K562 (cell line): ENCODE results near the gene AGPAT2. TPM values are rescaled to one million over a fixed set of nuclear protein-coding genes. Genes with fewer than 3 reads are reported as not detected.

Experiments used
- ATAC-seq: fragments of 200-7000 bp; cut with Tn5 transposase; 3 replicates; pipeline ENCODE4 v1.9.1; 2020; ENCODE audit warnings: moderate library complexity
- BruUV-seq: library from RNA; stranded (reverse); fragments of 400-500 nt; replicated peaks from 2 replicates; lab custom pipeline; 2021; lab: Mats Ljungman, UMichigan
- CTCF ChIA-PET: fragments of 300-600 bp; formaldehyde crosslinking; extraction: SDS; loops from one replicate; lab custom pipeline; 2021; ENCODE audit warnings: low intra/inter-chr PET ratio; lab: Yijun Ruan, JAX
- POLR2A ChIA-PET: fragments of 300-600, 350-650 bp; sonication (Branson Sonifier 250); formaldehyde crosslinking; extraction: SDS; loops from one replicate; lab custom pipeline; 2021; ENCODE audit warnings: antibody characterized with exemption, inconsistent platforms; lab: Yijun Ruan, JAX
- DNase-seq, 4 experiments: peaks; one replicate each; pipeline versions ENCODE4 v3.0.0 to v3.0.0-alpha.2; 2011 to 2018; ENCODE audit warnings: low spot score in 3 of 4, mixed read lengths in 3 of 4; ENCODE audit errors: extremely low read depth in 1 of 4
- FAIRE-seq: peaks from 2 replicates; lab custom pipeline; 2011; peaks lifted over from hg19 to GRCh38; lab: Jason Lieb, UNC
- H2AFZ ChIP-seq: 2 replicates; pipeline ENCODE4 v1.6.0; 2011; ENCODE audit warnings: low read depth, low read length, control low read depth, inconsistent platforms
- H3K27ac ChIP-seq: fragments of 200-600 bp; 3 replicates; pipeline ENCODE4 v1.8.0; 2011; ENCODE audit warnings: low read depth, mild to moderate bottlenecking, control low read depth, inconsistent platforms, low read length, moderate library complexity, mixed read lengths; ENCODE audit errors: extremely low read depth
- H3K27me3 ChIP-seq, 2 experiments: fragments of 300-600 bp in 1 of 2; 2 replicates in 1 of 2; 3 replicates in 1 of 2; pipeline versions ENCODE4 v1.6.0 to v1.8.0; 2011; ENCODE audit warnings: inconsistent platforms in 2 of 2, low read length in 2 of 2, mild to moderate bottlenecking in 1 of 2, mixed read lengths in 1 of 2, moderate library complexity in 1 of 2; ENCODE audit not compliant: control insufficient read depth in 2 of 2, insufficient read depth in 2 of 2
- H3K36me3 ChIP-seq: fragments of 300-600 bp; 3 replicates; pipeline ENCODE4 v1.8.0; 2011; ENCODE audit warnings: mild to moderate bottlenecking, low read length, inconsistent platforms; ENCODE audit not compliant: control insufficient read depth, insufficient read depth
- H3K4me1 ChIP-seq, 2 experiments: fragments of 200-600 bp in 1 of 2; replicated peaks in 1 of 2; 2 replicates in 1 of 2; 3 replicates in 1 of 2; pipeline versions ENCODE4 v1.5.1 to v1.8.0; 2011; ENCODE audit warnings: inconsistent platforms in 2 of 2, low read length in 2 of 2, mild to moderate bottlenecking in 1 of 2, mixed read lengths in 1 of 2, moderate library complexity in 1 of 2; ENCODE audit not compliant: control insufficient read depth in 2 of 2, insufficient read depth in 2 of 2
- H3K4me2 ChIP-seq: 2 replicates; pipeline ENCODE4 v1.6.1; 2011; ENCODE audit warnings: low read length, control low read depth, inconsistent platforms, mixed read lengths; ENCODE audit not compliant: insufficient read depth
- H3K4me3 ChIP-seq: fragments of 200-600 bp; sonication (generic), shearing (Covaris generic); 2 replicates; pipeline ENCODE4 v1.5.1; 2016; ENCODE audit warnings: control low read depth, inconsistent platforms
- H3K79me2 ChIP-seq: fragments of 200-600 bp; 3 replicates; pipeline ENCODE4 v1.8.0; 2011; ENCODE audit warnings: low read length, inconsistent platforms; ENCODE audit not compliant: control insufficient read depth, insufficient read depth
- H3K9ac ChIP-seq, 2 experiments: 2 replicates each; pipeline versions ENCODE4 v1.6.0 to v1.6.1; 2011; ENCODE audit warnings: low read depth in 2 of 2, low read length in 2 of 2, control low read depth in 1 of 2, inconsistent platforms in 1 of 2, mild to moderate bottlenecking in 1 of 2, mixed read lengths in 1 of 2; ENCODE audit not compliant: insufficient read depth in 1 of 2
- H3K9me1 ChIP-seq: one replicate; pipeline ENCODE4 v1.6.0; 2011; ENCODE audit warnings: inconsistent platforms, mild to moderate bottlenecking, low read length, moderate library complexity; ENCODE audit not compliant: control insufficient read depth, insufficient read depth
- H3K9me3 ChIP-seq: replicated peaks from 2 replicates; pipeline ENCODE4 v1.5.1; 2011; ENCODE audit warnings: low read depth, low read length, inconsistent platforms; ENCODE audit not compliant: control insufficient read depth, insufficient read depth
- H4K20me1 ChIP-seq: replicated peaks from 2 replicates; pipeline ENCODE4 v1.6.1; 2011; ENCODE audit warnings: low read length, inconsistent platforms, mixed read lengths; ENCODE audit not compliant: control insufficient read depth, insufficient read depth
- ARID2 ChIP-seq: fragments of 450-650 bp; IDR thresholded peaks from 2 replicates; pipeline ENCODE4 v1.6.1; 2017; ENCODE audit warnings: antibody characterized with exemption, mild to moderate bottlenecking
- E2F3 ChIP-seq: fragments of 250-450 bp; sonication (Bioruptor Pico); IDR thresholded peaks from 2 replicates; pipeline ENCODE4 v1.4.0; 2020; ENCODE audit warnings: mild to moderate bottlenecking
- KDM1A ChIP-seq, 2 experiments: fragments of 450-650 bp; IDR thresholded peaks; 2 replicates each; pipeline ENCODE4 v1.6.1; 2016; ENCODE audit warnings: mild to moderate bottlenecking in 2 of 2
- MAZ ChIP-seq, 2 experiments: fragments of 450-650 bp in 1 of 2; sonication (generic) in 1 of 2; formaldehyde crosslinking; IDR thresholded peaks in 1 of 2; conservative IDR thresholded peaks in 1 of 2; 2 replicates each; pipeline versions ENCODE4 v1.4.0 to v1.5.0; 2020; ENCODE audit warnings: mild to moderate bottlenecking in 1 of 2, missing genetic modification reagents in 1 of 2
- RAD21 ChIP-seq, 2 experiments: fragments of 250-450 bp in 1 of 2; fragments of 450-650 bp in 1 of 2; sonication (Bioruptor Pico) in 1 of 2; formaldehyde crosslinking in 1 of 2; IDR thresholded peaks in 1 of 2; conservative IDR thresholded peaks in 1 of 2; 2 replicates each; pipeline versions ENCODE4 v1.4.0 to v1.8.0; 2020 to 2022; ENCODE audit warnings: mild to moderate bottlenecking in 2 of 2, moderate library complexity in 1 of 2
- RB1 ChIP-seq: fragments of 450-650 bp; IDR thresholded peaks from 2 replicates; pipeline ENCODE4 v1.6.1; 2017; ENCODE audit warnings: low read depth, mild to moderate bottlenecking
- RBM15 ChIP-seq: fragments of 200-400 bp; formaldehyde crosslinking; IDR thresholded peaks from 2 replicates; pipeline ENCODE4 v1.6.1; 2018; ENCODE audit warnings: mild to moderate bottlenecking, low read length, moderate library complexity; ENCODE audit not compliant: insufficient read depth
- SMC3 ChIP-seq: conservative IDR thresholded peaks from 2 replicates; pipeline ENCODE4 v1.6.1; 2011; ENCODE audit warnings: low read depth, low read length, improper control_type of control experiment; ENCODE audit not compliant: insufficient read depth
- SPI1 ChIP-seq: IDR thresholded peaks from 2 replicates; pipeline ENCODE4 v1.6.1; 2011; ENCODE audit warnings: low read depth, low read length, control low read depth, borderline replicate concordance
- STAG1 ChIP-seq: sonication (generic); formaldehyde crosslinking; IDR thresholded peaks from 2 replicates; pipeline ENCODE4 v1.5.0; 2020; ENCODE audit warnings: missing genetic modification reagents, borderline replicate concordance
- ZBTB17 ChIP-seq: fragments of 450-650 bp; formaldehyde crosslinking; IDR thresholded peaks from 2 replicates; pipeline ENCODE4 v1.4.0; 2020; ENCODE audit warnings: mild to moderate bottlenecking
- WGBS: fragments of 100-300 bp; shearing (Covaris generic); methylation state at CpG from one replicate; pipeline ENCODE4 v1.1.6; 2016; ENCODE audit warnings: low coverage, mixed read lengths; ENCODE audit not compliant: insufficient coverage; ENCODE audit errors: missing lambda C conversion rate; 5-methylcytosine and 5-hydroxymethylcytosine counted together
- in situ Hi-C: fragments of 300-500 bp; cut with MboI; formaldehyde crosslinking; loops from 4 replicates; pipeline ENCODE4 v1.15.0; 2018; ENCODE audit warnings: inconsistent platforms, mixed read lengths
- intact Hi-C: fragments of 100-400 bp; cut with micrococcal nuclease; formaldehyde crosslinking; loops from 2 replicates; pipeline ENCODE4 v1.14.2; 2022
- polyA plus RNA-seq, 8 experiments: library from polyadenylated mRNA; depleted of rRNA in 4 of 8; stranded (reverse) in 5 of 8; unstranded in 3 of 8; fragments of >200 nt; fragmentation: Nextera tagmentation in 2 of 8; fragmentation: Illumina TruSeq in 1 of 8; extraction: Ambion mirVana in 2 of 8; extraction: Trizol in 1 of 8; gene quantifications; 2 replicates each; pipeline versions ENCODE4 v1.2.1 to v1.2.3, GENCODE V29; 2011 to 2014; ENCODE audit warnings: inconsistent platforms in 1 of 8, missing spikeins in 1 of 8
- total RNA-seq, 7 experiments: library from RNA; depleted of rRNA in 6 of 7; stranded (reverse); fragments of >200 nt in 6 of 7; fragmentation: Illumina TruSeq in 2 of 7; extraction: Trizol in 2 of 7; gene quantifications; 2 replicates each; pipeline versions ENCODE4 v1.2.1 to v1.2.3, GENCODE V29; 2011 to 2021; ENCODE audit warnings: low replicate concordance in 1 of 7
- TF ChIP-seq, protein P1 (sequence below): fragments of 200-800 bp; sonication (Bioruptor generic); IDR thresholded peaks from 2 replicates; pipeline ENCODE4 v1.6.1; 2017; ENCODE audit warnings: missing genetic modification characterization, missing compliant biosample characterization
- TF ChIP-seq, protein P2 (sequence below), 3 experiments: IDR thresholded peaks in 2 of 3; conservative IDR thresholded peaks in 1 of 3; 2 replicates each; pipeline ENCODE4 v1.5.1; 2011 to 2012; ENCODE audit warnings: low read length in 3 of 3, mild to moderate bottlenecking in 3 of 3, control low read depth in 2 of 3, improper control_type of control experiment in 1 of 3, inconsistent platforms in 1 of 3, low read depth in 1 of 3, mixed read lengths in 1 of 3, moderate library complexity in 1 of 3; ENCODE audit not compliant: insufficient read depth in 2 of 3
- TF ChIP-seq, protein P3 (sequence below): sonication (generic); formaldehyde crosslinking; IDR thresholded peaks from 2 replicates; pipeline ENCODE4 v1.8.0; 2022; ENCODE audit warnings: missing genetic modification reagents, mild to moderate bottlenecking, moderate library complexity, borderline replicate concordance

The AGPAT2 gene
- total and polyA plus RNA-seq, 9 of the 15 experiments (the other 6 are each of a cell fraction or from before 2014, with no cell fraction given) = 0.13 to 54.5 (median 23.9) TPM

DNA sequence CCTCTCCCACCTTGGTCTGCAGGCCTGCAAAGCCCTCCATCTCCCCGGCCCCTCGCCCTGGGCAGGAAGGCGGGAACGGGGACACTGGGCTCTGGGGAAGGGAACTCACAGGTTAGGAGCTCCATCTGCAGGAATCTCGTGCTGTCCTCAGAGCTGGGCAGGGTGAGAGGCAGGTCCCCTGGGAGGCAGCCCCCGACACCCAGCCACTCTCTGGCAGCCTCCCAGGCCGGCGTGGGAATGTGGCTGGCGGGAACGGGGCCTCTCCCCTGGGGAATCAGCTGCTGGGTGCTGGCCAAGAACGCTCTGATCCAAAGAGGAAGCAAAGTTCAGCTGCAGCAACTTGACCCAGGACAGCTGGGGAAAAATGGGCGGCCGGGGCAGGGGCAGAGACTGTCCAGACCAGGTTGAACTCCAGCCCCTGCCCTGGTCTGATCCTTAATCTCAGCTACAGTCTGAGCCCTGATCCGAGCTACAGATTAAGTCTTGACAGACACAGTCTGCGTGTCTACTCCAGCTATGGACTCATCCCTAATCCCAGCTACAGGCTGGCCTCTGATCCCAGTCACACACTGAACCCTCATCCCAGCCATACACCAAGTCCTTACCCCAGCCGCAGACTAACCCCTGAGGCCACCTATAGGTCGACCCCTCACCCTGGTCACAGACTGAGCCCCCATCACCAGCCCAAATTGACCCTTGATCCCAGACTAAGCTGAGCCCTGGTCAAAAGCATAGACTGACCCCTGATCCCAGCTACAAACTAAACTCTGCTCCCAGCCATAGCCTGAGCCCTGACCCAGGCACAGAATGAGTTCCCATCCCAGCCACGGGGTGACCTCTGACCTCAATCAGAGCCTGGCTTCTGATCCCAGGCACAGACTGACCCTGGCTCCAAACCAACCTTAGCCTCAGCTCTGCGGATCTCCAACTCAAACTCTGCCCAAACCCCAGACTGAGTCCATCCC lies 61.9 kb downstream of the AGPAT2 start:
- DNase-seq (peak in 3 of 4 experiments; percentile 47 to 67 (median 51)), FAIRE-seq (peak; percentile 46), ATAC-seq (peak; percentile 72)
- intact Hi-C loops = loop anchor here (10.0 kb wide), 1 partner anchor 81 kb away; the partner anchor contains the start of gene NOTCH1
- ChIA-PET POLR2A (interaction anchor here (0.6 to 1.8 kb wide), 6 partner anchors 9 to 406 kb away, joined by 3 to 5 read pairs (median 4); no protein-coding TSS in a partner anchor), CTCF (interaction anchor here (1.7 to 2.5 kb wide), 3 partner anchors 137 to 140 kb away, joined by 11 to 23 read pairs (median 12); no protein-coding TSS in a partner anchor)
- Histone ChIP-seq H2AFZ (no peak overlapping the region), H3K27ac (no peak overlapping the region), H3K9me3 (no peaks in the 10 kb centered on the region), H3K4me2 (no peak overlapping the region), H4K20me1 (peaks cover 12% of the 10 kb centered on the region; the same call in 1 of the 2 replicates), H3K4me1 (peaks cover 0 to 92% of the 10 kb centered on the region in 2 experiments; a peak in 4 of 5 replicates), H3K9me1 (no peaks in the 10 kb centered on the region), H3K79me2 (no peaks in the 10 kb centered on the region), H3K36me3 (no peaks in the 10 kb centered on the region), H3K9ac (0 out of 4 replicates have a peak overlapping the region, but pooled peaks of 1 of the 2 experiments have one; percentile 14), H3K4me3 (no peak overlapping the region), H3K27me3 (peaks cover 0 to 12% of the 10 kb centered on the region in 2 experiments; a peak in 1 of 5 replicates)
- in situ Hi-C loops = loop anchor here (5.0 to 25.0 kb wide), 2 partner anchors 133 to 288 kb away; partner anchors contain the start of gene GPSM1
- no TSS peak for BruUV-seq
- WGBS = 6% methylated on average over 19 of the region's 19 CpGs
- TF ChIP-seq STAG1 (CRISPR knock-in tag) (peak; percentile 84), RAD21 (CRISPR knock-in tag; conservative IDR thresholded peaks at IDR 0.05 in 1 of 2, IDR thresholded peaks at IDR 0.05 in 1 of 2) (peak; percentile 73 to 88), RBM15 (no peak), MAZ (CRISPR knock-in tag; conservative IDR thresholded peaks at IDR 0.05 in 1 of 2, IDR thresholded peaks at IDR 0.05 in 1 of 2) (peak in 1 of 2 experiments; percentile 14; a peak in 1 of 4 replicates), SPI1 (no peak), ARID2 (peak; percentile 87), SMC3 (peak; percentile 62), RB1 (peak; percentile 91; the same call in 1 of the 2 replicates), E2F3 (CRISPR knock-in tag) (peak; percentile 68; the same call in 1 of the 2 replicates), ZBTB17 (CRISPR knock-in tag) (no peak), KDM1A (IDR thresholded peaks at IDR 0.05) (peak; percentile 40 to 58; a peak in 3 of 4 replicates)
- TF ChIP-seq, protein P1, sequence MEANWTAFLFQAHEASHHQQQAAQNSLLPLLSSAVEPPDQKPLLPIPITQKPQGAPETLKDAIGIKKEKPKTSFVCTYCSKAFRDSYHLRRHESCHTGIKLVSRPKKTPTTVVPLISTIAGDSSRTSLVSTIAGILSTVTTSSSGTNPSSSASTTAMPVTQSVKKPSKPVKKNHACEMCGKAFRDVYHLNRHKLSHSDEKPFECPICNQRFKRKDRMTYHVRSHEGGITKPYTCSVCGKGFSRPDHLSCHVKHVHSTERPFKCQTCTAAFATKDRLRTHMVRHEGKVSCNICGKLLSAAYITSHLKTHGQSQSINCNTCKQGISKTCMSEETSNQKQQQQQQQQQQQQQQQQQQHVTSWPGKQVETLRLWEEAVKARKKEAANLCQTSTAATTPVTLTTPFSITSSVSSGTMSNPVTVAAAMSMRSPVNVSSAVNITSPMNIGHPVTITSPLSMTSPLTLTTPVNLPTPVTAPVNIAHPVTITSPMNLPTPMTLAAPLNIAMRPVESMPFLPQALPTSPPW (CRISPR knock-in tag) = no peak
- TF ChIP-seq, protein P2, sequence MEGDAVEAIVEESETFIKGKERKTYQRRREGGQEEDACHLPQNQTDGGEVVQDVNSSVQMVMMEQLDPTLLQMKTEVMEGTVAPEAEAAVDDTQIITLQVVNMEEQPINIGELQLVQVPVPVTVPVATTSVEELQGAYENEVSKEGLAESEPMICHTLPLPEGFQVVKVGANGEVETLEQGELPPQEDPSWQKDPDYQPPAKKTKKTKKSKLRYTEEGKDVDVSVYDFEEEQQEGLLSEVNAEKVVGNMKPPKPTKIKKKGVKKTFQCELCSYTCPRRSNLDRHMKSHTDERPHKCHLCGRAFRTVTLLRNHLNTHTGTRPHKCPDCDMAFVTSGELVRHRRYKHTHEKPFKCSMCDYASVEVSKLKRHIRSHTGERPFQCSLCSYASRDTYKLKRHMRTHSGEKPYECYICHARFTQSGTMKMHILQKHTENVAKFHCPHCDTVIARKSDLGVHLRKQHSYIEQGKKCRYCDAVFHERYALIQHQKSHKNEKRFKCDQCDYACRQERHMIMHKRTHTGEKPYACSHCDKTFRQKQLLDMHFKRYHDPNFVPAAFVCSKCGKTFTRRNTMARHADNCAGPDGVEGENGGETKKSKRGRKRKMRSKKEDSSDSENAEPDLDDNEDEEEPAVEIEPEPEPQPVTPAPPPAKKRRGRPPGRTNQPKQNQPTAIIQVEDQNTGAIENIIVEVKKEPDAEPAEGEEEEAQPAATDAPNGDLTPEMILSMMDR (IDR thresholded peaks at IDR 0.05 in 2 of 3, conservative IDR thresholded peaks at IDR 0.05 in 1 of 3; ENCODE audit: insufficient read depth in 2 of 3, low read depth in 1 of 3, low read length in 3 of 3) = peak; percentile 51 to 67 (median 61); a peak in 5 of 6 replicates
- TF ChIP-seq, protein P3, sequence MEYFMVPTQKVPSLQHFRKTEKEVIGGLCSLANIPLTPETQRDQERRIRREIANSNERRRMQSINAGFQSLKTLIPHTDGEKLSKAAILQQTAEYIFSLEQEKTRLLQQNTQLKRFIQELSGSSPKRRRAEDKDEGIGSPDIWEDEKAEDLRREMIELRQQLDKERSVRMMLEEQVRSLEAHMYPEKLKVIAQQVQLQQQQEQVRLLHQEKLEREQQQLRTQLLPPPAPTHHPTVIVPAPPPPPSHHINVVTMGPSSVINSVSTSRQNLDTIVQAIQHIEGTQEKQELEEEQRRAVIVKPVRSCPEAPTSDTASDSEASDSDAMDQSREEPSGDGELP (CRISPR knock-in tag) = peak; percentile 34; the same call in 1 of the 2 replicates
